Esophagus muscularis mucosa (tissue), 4 donors: Measurements from ENCODE around the gene DDX24. TPM values are rescaled to one million over a fixed set of nuclear protein-coding genes. Genes with fewer than 3 reads are reported as not detected.
A peak's percentile ranks its signal among the peaks of the same experiment; 100 is the strongest.

ENCODE experiments used
- DNase-seq: peaks from one replicate; pipeline ENCODE4 v3.0.0-alpha.2; 2017; ENCODE audit errors: extremely low spot score
- H3K27ac ChIP-seq, 4 donors: fragments of 200-600 bp; sonication (generic); replicated peaks in 1 of 4; 1 replicate in 3 of 4; 2 replicates in 1 of 4; pipeline ENCODE4 v1.5.1; 2016 to 2019; ENCODE audit warnings: mild to moderate bottlenecking in 1 of 4
- H3K27me3 ChIP-seq, 4 donors: fragments of 200-600 bp; sonication (generic); one replicate each; pipeline versions ENCODE4 v1.5.1 to v1.6.0; 2016 to 2019
- H3K36me3 ChIP-seq, 4 donors: fragments of 200-600 bp; sonication (generic); one replicate each; pipeline ENCODE4 v1.5.1; 2016 to 2019
- H3K4me1 ChIP-seq, 4 donors: fragments of 200-600 bp; sonication (generic); one replicate each; pipeline ENCODE4 v1.5.1; 2016 to 2019
- H3K4me3 ChIP-seq, 4 donors: fragments of 200-600 bp; sonication (generic); 1 replicate in 2 of 4; 2 replicates in 2 of 4; pipeline ENCODE4 v1.5.1; 2016 to 2019; ENCODE audit warnings: mild to moderate bottlenecking in 4 of 4, moderate library complexity in 1 of 4
- H3K9me3 ChIP-seq, 4 donors: fragments of 200-600 bp; sonication (generic); 1 replicate in 3 of 4; 2 replicates in 1 of 4; pipeline ENCODE4 v1.5.1; 2016 to 2019
- CTCF ChIP-seq, 3 experiments: fragments of 200-600 bp in 2 of 3; fragments of 450-650 bp in 1 of 3; sonication (generic) in 2 of 3; IDR thresholded peaks; one replicate each; pipeline ENCODE4 v1.5.1; 2017 to 2019; ENCODE audit warnings: antibody characterized with exemption in 3 of 3, mild to moderate bottlenecking in 2 of 3, moderate library complexity in 1 of 3
- EP300 ChIP-seq: sonication (generic); formaldehyde crosslinking; IDR thresholded peaks from one replicate; pipeline ENCODE4 v1.6.1; 2017; ENCODE audit warnings: antibody characterized with exemption
- POLR2A ChIP-seq: fragments of 450-650 bp; IDR thresholded peaks from one replicate; pipeline ENCODE4 v1.6.1; 2017; ENCODE audit warnings: antibody characterized with exemption, moderate library complexity, mild to moderate bottlenecking, low read depth
- POLR2AphosphoS5 ChIP-seq, 2 donors: sonication (generic); formaldehyde crosslinking; IDR thresholded peaks; one replicate each; pipeline ENCODE4 v1.6.1; 2017; ENCODE audit warnings: antibody characterized with exemption in 2 of 2
- WGBS: methylation state at CpG from one replicate; pipeline ENCODE4 v1.1.5; 2018; 5-methylcytosine and 5-hydroxymethylcytosine counted together
- intact Hi-C: fragments of 100-400 bp; cut with DNase I; formaldehyde crosslinking; loops from one replicate; pipeline ENCODE4 v1.15.1; 2023
- total RNA-seq, 4 donors: library from RNA; depleted of rRNA; stranded (reverse); fragments of >200 nt; gene quantifications; one replicate each; pipeline versions ENCODE4 v1.1.0 to v1.2.1, GENCODE V29; 2016

Gene DDX24
- total RNA-seq, 4 donors from 2014 or later = 142 to 215 (median 176) TPM

- Histone ChIP-seq H3K36me3 (peaks cover 0 to 8% (median 3%) of the 10 kb centered on the region in 4 donors), H3K27me3 (peaks cover 0 to 7% (median 0%) of the 10 kb centered on the region in 4 donors), H3K9me3 (peaks cover 0 to 2% (median under 1%) of the 10 kb centered on the region in 4 donors), H3K4me3 (no peak overlapping the region), H3K4me1 (peaks cover 27 to 41% (median 36%) of the 10 kb centered on the region in 4 donors), H3K27ac (peak overlapping the region; percentile 72 to 82 (median 77))
- DNase-seq = no peak
- 67% methylated on average over 3 of the region's 5 CpGs for WGBS
- TF ChIP-seq POLR2AphosphoS5 (IDR thresholded peaks at IDR 0.05) (no peak), CTCF (IDR thresholded peaks at IDR 0.05) (no peak), POLR2A (no peak), EP300 (no peak)
- intact Hi-C loops = no loop called here
These were observed 33.0 kb upstream of the DDX24 start for GRCh38 chr14:94113908-94114588.

GRCh38 chr14:94113490-94113889, 32.5 kb upstream of the DDX24 start:
- peak overlapping the region in 3 of 4 donors; percentile 1 to 48 (median 46) for H3K4me3 ChIP-seq
- peaks cover 0 to 7% (median 0%) of the 10 kb centered on the region in 4 donors for H3K27me3 ChIP-seq
- TF ChIP-seq CTCF (IDR thresholded peaks at IDR 0.05) = no peak
- 70% methylated on average over 6 of the region's 6 CpGs for WGBS
- intact Hi-C loops = no loop called here
- no peaks in the 10 kb centered on the region for H3K9me3 ChIP-seq
- peak overlapping the region; percentile 72 to 82 (median 77) for H3K27ac ChIP-seq
- H3K36me3 ChIP-seq = peaks cover 0 to 8% (median 3%) of the 10 kb centered on the region in 4 donors
- peaks cover 27 to 41% (median 36%) of the 10 kb centered on the region in 4 donors for H3K4me1 ChIP-seq
- no peak for DNase-seq

- DNase-seq = no peak
- no peak for TF ChIP-seq EP300
- TF ChIP-seq CTCF (IDR thresholded peaks at IDR 0.05) = no peak
- TF ChIP-seq POLR2AphosphoS5 (IDR thresholded peaks at IDR 0.05) = no peak
- no peak for TF ChIP-seq POLR2A
- peaks cover 27 to 41% (median 36%) of the 10 kb centered on the region in 4 donors for H3K4me1 ChIP-seq
- intact Hi-C loops = no loop called here
- peaks cover 0 to 7% (median 0%) of the 10 kb centered on the region in 4 donors for H3K27me3 ChIP-seq
- peaks cover 0 to 8% (median 3%) of the 10 kb centered on the region in 4 donors for H3K36me3 ChIP-seq
- no peaks in the 10 kb centered on the region for H3K9me3 ChIP-seq
- WGBS = 80% methylated on average over 7 of the region's 7 CpGs
- H3K27ac ChIP-seq = peak overlapping the region; percentile 72 to 82 (median 77)
- H3K4me3 ChIP-seq = peak overlapping the region; percentile 46 to 61 (median 49)
These were observed 32.1 kb upstream of the DDX24 start for GRCh38 chr14:94113073-94113472.

- H3K9me3 ChIP-seq = no peaks in the 10 kb centered on the region
- TF ChIP-seq CTCF (IDR thresholded peaks at IDR 0.05) (no peak), POLR2AphosphoS5 (IDR thresholded peaks at IDR 0.05) (no peak), EP300 (no peak), POLR2A (no peak)
These were observed 31.6 kb upstream of the DDX24 start for GRCh38 chr14:94112513-94113063.

More at GRCh38 chr14:94112513-94113063, 31.6 kb upstream of the DDX24 start:
- Histone ChIP-seq H3K4me1 (peaks cover 27 to 41% (median 36%) of the 10 kb centered on the region in 4 donors), H3K4me3 (peak overlapping the region; percentile 46 to 61 (median 49)), H3K36me3 (peaks cover 0 to 8% (median 3%) of the 10 kb centered on the region in 4 donors), H3K27me3 (peaks cover 0 to 7% (median 0%) of the 10 kb centered on the region in 4 donors), H3K27ac (peak overlapping the region; percentile 72 to 82 (median 77))
- DNase-seq = no peak
- 74% methylated on average over 6 of the region's 6 CpGs for WGBS
- intact Hi-C loops = no loop called here
